Measurements from ENCODE around the gene ZDHHC5. TPM values are rescaled to one million over a fixed set of nuclear protein-coding genes. Genes with fewer than 3 reads are reported as not detected.

Gene ZDHHC5
- total and polyA plus RNA-seq, 4 donors = 22.5 to 34.3 (median 27.3) TPM

DNA sequence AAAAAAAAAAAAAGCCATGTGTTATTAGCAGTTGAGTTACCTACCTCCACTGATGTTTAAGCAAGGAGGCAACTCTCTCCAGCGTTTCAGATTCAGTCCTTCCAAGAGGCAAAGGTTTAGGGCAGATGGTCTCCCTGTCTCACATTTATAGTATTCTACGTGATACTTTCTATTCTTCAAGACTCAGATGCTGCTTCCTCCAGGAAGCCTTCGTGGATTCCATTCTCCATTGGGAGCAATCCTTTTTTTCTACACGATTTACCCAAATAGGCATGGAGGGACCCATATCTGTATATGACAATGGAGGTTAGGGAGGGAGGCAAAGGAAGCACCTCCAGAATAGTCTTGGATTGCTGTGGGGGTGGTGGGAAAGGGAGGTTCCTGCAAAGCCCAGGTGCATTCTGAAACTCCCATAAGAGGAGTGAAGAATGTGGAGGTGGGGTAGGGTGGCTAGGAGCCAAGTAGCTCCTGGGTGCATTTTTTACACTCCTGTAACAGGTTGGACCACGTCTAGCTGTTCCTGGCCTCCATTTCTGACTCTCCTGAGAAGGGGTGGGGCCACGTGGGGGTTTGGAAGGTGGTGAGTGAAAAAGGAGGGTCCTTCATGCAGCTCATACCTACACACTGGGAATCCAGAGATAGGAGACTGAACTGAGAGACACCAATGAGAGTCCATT, 34.4 kb upstream of the ZDHHC5 start:
- H3K4me3 ChIP-seq (ENCODE audit: low read depth, low read length) = no peak overlapping the region
- no peak for DNase-seq (ENCODE audit: low read depth in 4 of 6, low spot score in 6 of 6)
- no peaks in the 10 kb centered on the region for H3K27me3 ChIP-seq (ENCODE audit: control insufficient read depth, insufficient read depth, low read length)
- H3K36me3 ChIP-seq (ENCODE audit: control insufficient read depth, insufficient read depth, low read length) = no peaks in the 10 kb centered on the region
- WGBS (ENCODE audit: insufficient coverage) = 92% methylated on average over 2 of the region's 6 CpGs
- H3K27ac ChIP-seq (ENCODE audit: low read depth, low read length) = no peak overlapping the region
- H3K9me3 ChIP-seq (ENCODE audit: control insufficient read depth, insufficient read depth, low read length) = no peaks in the 10 kb centered on the region
- H3K4me1 ChIP-seq (ENCODE audit: control insufficient read depth, insufficient read depth, low read length) = peaks cover 9% of the 10 kb centered on the region

- no peaks in the 10 kb centered on the region for H3K27me3 ChIP-seq (ENCODE audit: control insufficient read depth, insufficient read depth, low read length)
Measured at GRCh38 chr11:57634311-57634710, 33.6 kb upstream of the ZDHHC5 start.

DNA sequence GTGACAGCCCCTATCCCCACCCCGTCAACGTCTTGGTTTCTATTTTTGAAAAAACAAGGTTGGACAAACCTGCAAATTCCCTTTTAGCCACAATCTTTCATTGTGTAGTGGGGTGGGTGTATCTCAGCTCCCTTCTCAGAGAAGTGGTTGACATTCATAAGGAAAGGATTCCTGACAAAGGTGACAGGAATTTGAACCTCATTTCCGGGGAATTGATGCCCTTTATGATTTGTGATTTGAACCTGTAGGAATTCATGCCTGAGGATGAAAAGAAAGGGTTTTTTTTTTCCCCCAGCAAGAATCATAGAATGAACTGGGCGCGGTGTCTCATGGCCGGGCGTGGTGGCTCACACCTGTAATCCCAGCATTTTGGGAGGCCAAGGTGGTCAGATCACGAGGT, 32.7 kb upstream of the ZDHHC5 start:
- WGBS (ENCODE audit: insufficient coverage) = 96% methylated on average over 4 of the region's 8 CpGs
- Histone ChIP-seq H3K27ac (ENCODE audit: low read depth, low read length) (no peak overlapping the region), H3K4me1 (ENCODE audit: control insufficient read depth, insufficient read depth, low read length) (peaks cover 23% of the 10 kb centered on the region), H3K36me3 (ENCODE audit: control insufficient read depth, insufficient read depth, low read length) (no peaks in the 10 kb centered on the region), H3K4me3 (ENCODE audit: low read depth, low read length) (no peak overlapping the region), H3K9me3 (ENCODE audit: control insufficient read depth, insufficient read depth, low read length) (no peaks in the 10 kb centered on the region), H3K27me3 (ENCODE audit: control insufficient read depth, insufficient read depth, low read length) (no peaks in the 10 kb centered on the region)
- no peak for DNase-seq (ENCODE audit: low read depth in 4 of 6, low spot score in 6 of 6)

More at GRCh38 chr11:57634311-57634710, 33.6 kb upstream of the ZDHHC5 start:
- Histone ChIP-seq H3K36me3 (ENCODE audit: control insufficient read depth, insufficient read depth, low read length) (no peaks in the 10 kb centered on the region), H3K9me3 (ENCODE audit: control insufficient read depth, insufficient read depth, low read length) (no peaks in the 10 kb centered on the region), H3K27ac (ENCODE audit: low read depth, low read length) (no peak overlapping the region), H3K4me3 (ENCODE audit: low read depth, low read length) (no peak overlapping the region), H3K4me1 (ENCODE audit: control insufficient read depth, insufficient read depth, low read length) (peaks cover 14% of the 10 kb centered on the region)
- DNase-seq (ENCODE audit: low read depth in 4 of 6, low spot score in 6 of 6) = no peak

- WGBS (ENCODE audit: insufficient coverage) = 10% methylated on average over 16 of the region's 18 CpGs
Measured at GRCh38 chr11:57637626-57638004, 30.3 kb upstream of the ZDHHC5 start.

DNA sequence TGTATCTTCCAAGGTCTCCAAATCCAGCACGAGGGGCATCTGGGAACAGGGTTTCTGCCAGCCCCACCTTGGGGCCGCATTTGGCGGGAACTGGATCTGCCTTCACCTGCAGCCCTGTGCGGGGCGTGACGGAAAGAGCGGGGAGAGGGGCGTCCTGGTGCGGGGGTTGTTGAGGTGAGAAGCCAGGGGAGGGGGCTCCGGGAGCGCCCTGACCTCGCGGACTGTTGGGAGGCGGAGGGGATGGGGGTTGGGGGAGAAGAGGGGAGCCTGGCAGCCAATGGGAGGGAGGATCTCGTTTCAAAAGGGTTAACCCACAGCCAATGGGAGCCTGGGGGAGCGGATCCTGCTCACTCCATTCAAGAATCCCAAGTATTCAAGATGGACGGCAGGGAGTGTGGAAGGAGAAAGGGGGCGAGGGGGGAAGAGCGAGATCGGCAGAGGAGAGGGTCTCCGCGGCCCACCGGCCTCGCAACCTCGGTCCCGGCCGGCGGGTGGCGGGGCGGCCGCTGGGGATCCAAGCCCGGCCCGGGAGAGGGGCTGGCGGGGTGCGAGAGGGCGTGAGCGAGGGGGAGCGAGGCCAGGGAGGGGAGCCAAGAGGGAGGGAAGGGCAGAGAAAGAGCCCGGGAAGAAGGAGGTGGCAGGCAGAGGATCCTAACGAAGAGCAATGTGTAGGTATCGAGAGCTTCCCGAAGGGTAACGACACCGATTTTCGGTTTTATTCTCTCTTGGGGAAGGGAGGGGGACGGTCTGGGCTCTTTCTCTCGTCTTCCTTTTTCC, 29.7 kb upstream of the ZDHHC5 start:
- no peaks in the 10 kb centered on the region for H3K27me3 ChIP-seq (ENCODE audit: control insufficient read depth, insufficient read depth, low read length)
- H3K36me3 ChIP-seq (ENCODE audit: control insufficient read depth, insufficient read depth, low read length) = no peaks in the 10 kb centered on the region
- peak; percentile 82 to 99 (median 92) for DNase-seq (ENCODE audit: low read depth in 4 of 6, low spot score in 6 of 6)
- peak overlapping the region; percentile 89 for H3K27ac ChIP-seq (ENCODE audit: low read depth, low read length)
- WGBS (ENCODE audit: insufficient coverage) = 0% methylated on average over 38 of the region's 47 CpGs
- no peaks in the 10 kb centered on the region for H3K9me3 ChIP-seq (ENCODE audit: control insufficient read depth, insufficient read depth, low read length)
- peak overlapping the region; percentile 80 for H3K4me3 ChIP-seq (ENCODE audit: low read depth, low read length)
- H3K4me1 ChIP-seq (ENCODE audit: control insufficient read depth, insufficient read depth, low read length) = peaks cover 35% of the 10 kb centered on the region

More at GRCh38 chr11:57637626-57638004, 30.3 kb upstream of the ZDHHC5 start:
- H3K27ac ChIP-seq (ENCODE audit: low read depth, low read length) = peak overlapping the region; percentile 89
- H3K4me3 ChIP-seq (ENCODE audit: low read depth, low read length) = peak overlapping the region; percentile 80
- no peaks in the 10 kb centered on the region for H3K27me3 ChIP-seq (ENCODE audit: control insufficient read depth, insufficient read depth, low read length)
- H3K4me1 ChIP-seq (ENCODE audit: control insufficient read depth, insufficient read depth, low read length) = peaks cover 35% of the 10 kb centered on the region
- DNase-seq (ENCODE audit: low read depth in 4 of 6, low spot score in 6 of 6) = no peak
- H3K9me3 ChIP-seq (ENCODE audit: control insufficient read depth, insufficient read depth, low read length) = no peaks in the 10 kb centered on the region
- no peaks in the 10 kb centered on the region for H3K36me3 ChIP-seq (ENCODE audit: control insufficient read depth, insufficient read depth, low read length)

DNA sequence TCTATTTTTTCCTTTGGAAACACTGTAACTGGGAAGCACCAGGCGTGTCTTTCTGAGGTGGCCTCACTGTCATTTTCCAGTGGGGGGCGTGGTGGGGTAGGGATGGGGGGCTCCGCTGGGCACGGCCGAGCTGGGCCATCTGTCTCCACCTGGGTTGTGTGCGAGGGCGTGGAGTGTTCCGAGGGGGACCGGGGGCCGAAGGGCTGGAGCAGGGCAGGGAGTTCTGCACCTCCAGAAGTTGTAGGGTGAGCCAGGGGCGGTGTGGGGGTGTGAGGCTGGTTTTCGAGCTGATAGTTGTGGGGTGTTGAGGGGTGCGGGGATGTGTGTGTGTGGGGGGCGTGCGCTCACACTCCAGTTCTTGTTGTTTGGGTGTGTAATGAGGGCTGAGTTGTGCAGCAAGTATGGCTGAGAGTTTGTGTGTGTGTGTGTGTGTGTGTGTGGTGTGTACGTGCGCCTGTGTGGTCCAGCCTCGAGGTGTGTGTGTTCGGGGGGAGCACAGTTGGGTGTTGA, 29.0 kb upstream of the ZDHHC5 start:
- Histone ChIP-seq H3K27ac (ENCODE audit: low read depth, low read length) (peak overlapping the region; percentile 89), H3K36me3 (ENCODE audit: control insufficient read depth, insufficient read depth, low read length) (no peaks in the 10 kb centered on the region), H3K4me1 (ENCODE audit: control insufficient read depth, insufficient read depth, low read length) (peaks cover 35% of the 10 kb centered on the region), H3K4me3 (ENCODE audit: low read depth, low read length) (peak overlapping the region; percentile 80), H3K27me3 (ENCODE audit: control insufficient read depth, insufficient read depth, low read length) (no peaks in the 10 kb centered on the region), H3K9me3 (ENCODE audit: control insufficient read depth, insufficient read depth, low read length) (no peaks in the 10 kb centered on the region)
- WGBS (ENCODE audit: insufficient coverage) = 0% methylated on average over 13 of the region's 19 CpGs
- peak in 2 of 6 donors; percentile 52 to 66 for DNase-seq (ENCODE audit: low read depth in 4 of 6, low spot score in 6 of 6)

DNA sequence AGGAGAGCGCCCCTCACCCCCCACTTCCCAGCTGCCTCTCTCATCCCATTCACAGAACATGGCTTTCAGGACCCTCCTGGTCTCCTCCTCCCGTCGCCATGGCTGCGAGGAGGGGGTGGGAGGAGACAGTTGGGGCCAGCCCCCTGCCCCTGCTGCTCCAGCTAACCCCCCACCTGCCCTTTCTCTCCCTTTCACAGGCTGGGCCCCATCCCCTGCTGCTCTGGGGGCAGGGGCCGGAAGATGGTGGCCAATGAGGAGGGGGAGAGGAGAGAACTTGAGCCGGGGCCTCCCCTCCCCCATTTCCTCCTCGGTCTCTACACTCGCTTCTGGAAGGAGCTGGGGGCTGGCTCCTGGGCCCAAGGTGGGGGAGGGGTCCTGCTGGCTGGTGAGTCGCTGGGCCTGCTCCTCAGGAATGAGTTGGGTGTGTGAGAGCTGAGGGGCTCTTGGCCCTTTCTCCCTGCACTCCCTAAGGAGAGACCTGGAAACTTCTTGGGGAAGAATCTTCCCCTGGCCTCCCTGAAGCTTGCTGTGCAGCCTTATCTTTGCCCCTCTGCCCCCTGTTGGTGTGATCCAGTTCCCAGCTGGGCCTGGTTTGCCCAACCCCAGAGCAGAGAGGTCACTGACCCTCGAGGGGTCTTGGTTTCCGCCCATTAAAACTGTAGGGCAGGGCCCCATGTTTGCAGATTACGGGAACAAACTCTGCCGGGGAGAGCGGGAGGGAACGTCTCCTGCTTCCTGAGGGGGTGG, 28.4 kb upstream of the ZDHHC5 start:
- Histone ChIP-seq H3K27ac (ENCODE audit: low read depth, low read length) (peak overlapping the region; percentile 89), H3K9me3 (ENCODE audit: control insufficient read depth, insufficient read depth, low read length) (no peaks in the 10 kb centered on the region), H3K4me3 (ENCODE audit: low read depth, low read length) (peak overlapping the region; percentile 80), H3K4me1 (ENCODE audit: control insufficient read depth, insufficient read depth, low read length) (peaks cover 37% of the 10 kb centered on the region), H3K27me3 (ENCODE audit: control insufficient read depth, insufficient read depth, low read length) (no peaks in the 10 kb centered on the region), H3K36me3 (ENCODE audit: control insufficient read depth, insufficient read depth, low read length) (no peaks in the 10 kb centered on the region)
- peak in 3 of 6 donors; percentile 57 to 90 (median 85) for DNase-seq (ENCODE audit: low read depth in 4 of 6, low spot score in 6 of 6)
- WGBS (ENCODE audit: insufficient coverage) = 8% methylated on average over 6 of the region's 15 CpGs

DNA sequence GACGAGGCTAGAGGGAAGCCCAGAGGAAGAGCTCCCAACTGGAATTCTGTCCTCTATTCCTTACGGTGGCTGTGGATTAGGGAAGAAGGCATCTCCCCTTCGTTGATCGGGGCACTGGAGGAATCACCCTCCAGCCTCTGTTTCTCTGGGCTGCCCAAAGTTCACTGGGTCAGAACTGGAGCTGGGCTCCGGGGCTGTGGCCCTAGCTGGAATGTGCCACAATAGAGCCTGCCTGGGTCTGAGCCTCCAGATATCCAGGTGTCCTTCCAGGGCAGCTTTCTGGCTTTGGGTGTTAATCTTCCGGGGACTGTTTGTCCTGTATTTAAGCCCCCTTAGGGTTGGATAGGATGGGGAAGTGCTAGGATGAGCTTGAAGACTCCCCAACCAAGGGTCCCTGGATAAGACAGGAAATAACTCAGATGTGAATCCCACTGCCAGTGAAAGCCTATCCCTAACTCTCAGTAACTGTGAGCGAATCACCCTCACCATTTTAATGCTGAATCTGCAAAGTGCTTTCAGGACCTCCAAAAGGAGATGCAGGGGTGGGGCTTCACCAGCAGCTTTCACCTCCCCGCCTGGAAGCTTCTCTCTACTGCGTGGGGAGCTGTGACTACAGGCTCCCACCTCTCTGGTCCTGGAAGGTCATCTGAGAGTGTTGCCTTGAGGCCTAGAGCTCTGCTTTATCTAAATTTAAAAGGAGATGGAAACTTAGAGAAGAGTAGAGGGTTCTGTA, 27.7 kb upstream of the ZDHHC5 start:
- H3K9me3 ChIP-seq (ENCODE audit: control insufficient read depth, insufficient read depth, low read length) = no peaks in the 10 kb centered on the region
- H3K27me3 ChIP-seq (ENCODE audit: control insufficient read depth, insufficient read depth, low read length) = no peaks in the 10 kb centered on the region
- no peaks in the 10 kb centered on the region for H3K36me3 ChIP-seq (ENCODE audit: control insufficient read depth, insufficient read depth, low read length)
- H3K4me1 ChIP-seq (ENCODE audit: control insufficient read depth, insufficient read depth, low read length) = peaks cover 43% of the 10 kb centered on the region
- H3K27ac ChIP-seq (ENCODE audit: low read depth, low read length) = peak overlapping the region; percentile 89
- WGBS (ENCODE audit: insufficient coverage) = 20% methylated on average over 7 of the region's 9 CpGs
- peak overlapping the region; percentile 80 for H3K4me3 ChIP-seq (ENCODE audit: low read depth, low read length)
- DNase-seq (ENCODE audit: low read depth in 4 of 6, low spot score in 6 of 6) = no peak

Data from spinal cord (tissue), 10 donors.